Hepatocyte (in vitro differentiated cells): ENCODE results near the gene CDH6. TPM values are rescaled to one million over a fixed set of nuclear protein-coding genes. Genes with fewer than 3 reads are reported as not detected.

Experiments used
- DNase-seq: peaks from one replicate; pipeline ENCODE4 v3.0.0-alpha.2; 2016; ENCODE audit warnings: low spot score
- H2AFZ ChIP-seq: fragments of 200-600 bp; sonication (generic); 2 replicates; pipeline ENCODE4 v1.6.0; 2016; ENCODE audit warnings: antibody characterized with exemption, mild to moderate bottlenecking
- H3K27ac ChIP-seq: fragments of 200-600 bp; sonication (generic); 2 replicates; pipeline ENCODE4 v1.5.1; 2016; ENCODE audit warnings: mild to moderate bottlenecking
- H3K27me3 ChIP-seq: fragments of 200-600 bp; sonication (generic); 2 replicates; pipeline ENCODE4 v1.6.1; 2016
- H3K36me3 ChIP-seq: fragments of 200-600 bp; sonication (generic); replicated peaks from 2 replicates; pipeline ENCODE4 v1.5.1; 2016; ENCODE audit warnings: low read depth; ENCODE audit not compliant: insufficient read depth
- H3K4me1 ChIP-seq: fragments of 200-600 bp; sonication (generic); 2 replicates; pipeline ENCODE4 v1.5.1; 2016; ENCODE audit warnings: mild to moderate bottlenecking, moderate library complexity; ENCODE audit not compliant: insufficient read depth
- H3K4me2 ChIP-seq: fragments of 200-600 bp; sonication (generic); 2 replicates; pipeline ENCODE4 v1.6.0; 2016
- H3K4me3 ChIP-seq: fragments of 200-600 bp; sonication (generic); 2 replicates; pipeline ENCODE4 v1.5.1; 2016; ENCODE audit warnings: mild to moderate bottlenecking
- H3K79me2 ChIP-seq: fragments of 200-600 bp; sonication (generic); 2 replicates; pipeline ENCODE4 v1.6.0; 2017; ENCODE audit warnings: mild to moderate bottlenecking
- H3K9me2 ChIP-seq: fragments of 200-600 bp; sonication (generic); replicated peaks from 2 replicates; pipeline ENCODE4 v1.6.0; 2017; ENCODE audit warnings: mild to moderate bottlenecking; ENCODE audit not compliant: insufficient read depth
- H3K9me3 ChIP-seq: fragments of 200-600 bp; sonication (generic); 2 replicates; pipeline ENCODE4 v1.5.1; 2016; ENCODE audit warnings: low read depth, mild to moderate bottlenecking
- H4K20me1 ChIP-seq: fragments of 200-600 bp; sonication (generic); 2 replicates; pipeline ENCODE4 v1.6.0; 2016; ENCODE audit warnings: mild to moderate bottlenecking; ENCODE audit not compliant: insufficient read depth, poor library complexity, severe bottlenecking
- EZH2 ChIP-seq: fragments of 200-600 bp; sonication (generic); IDR thresholded peaks from 2 replicates; pipeline ENCODE4 v1.6.1; 2016; ENCODE audit warnings: antibody characterized with exemption, mild to moderate bottlenecking, borderline replicate concordance
- EZH2phosphoT487 ChIP-seq: fragments of 200-600 bp; sonication (generic); IDR thresholded peaks from one replicate; pipeline ENCODE4 v1.6.1; 2018; ENCODE audit warnings: antibody characterized with exemption, mild to moderate bottlenecking, low read depth, moderate library complexity; ENCODE audit not compliant: unreplicated experiment, severe bottlenecking
- WGBS: methylation state at CpG from one replicate; pipeline ENCODE4 v1.1.6; 2016; ENCODE audit warnings: low lambda C conversion rate; ENCODE audit errors: missing lambda C conversion rate; 5-methylcytosine and 5-hydroxymethylcytosine counted together
- polyA plus RNA-seq: library from polyadenylated mRNA; unstranded; fragments of >200 nt; fragmentation: Nextera tagmentation; extraction: Ambion mirVana; gene quantifications from 2 replicates; pipeline ENCODE4 v1.2.1, GENCODE V29; 2016
- total RNA-seq: library from RNA; depleted of rRNA; stranded (reverse); fragments of >200 nt; gene quantifications from 2 replicates; pipeline ENCODE4 v1.2.3, GENCODE V29; 2014
- TF ChIP-seq, protein P1 (sequence below): fragments of 200-600 bp; sonication (generic); IDR thresholded peaks from 2 replicates; pipeline ENCODE4 v1.5.1; 2016; ENCODE audit warnings: antibody characterized with exemption, mild to moderate bottlenecking; ENCODE audit not compliant: poor library complexity

Gene CDH6
- total and polyA plus RNA-seq, 2 experiments from 2014 or later = 11.6 to 36.9 TPM

DNA sequence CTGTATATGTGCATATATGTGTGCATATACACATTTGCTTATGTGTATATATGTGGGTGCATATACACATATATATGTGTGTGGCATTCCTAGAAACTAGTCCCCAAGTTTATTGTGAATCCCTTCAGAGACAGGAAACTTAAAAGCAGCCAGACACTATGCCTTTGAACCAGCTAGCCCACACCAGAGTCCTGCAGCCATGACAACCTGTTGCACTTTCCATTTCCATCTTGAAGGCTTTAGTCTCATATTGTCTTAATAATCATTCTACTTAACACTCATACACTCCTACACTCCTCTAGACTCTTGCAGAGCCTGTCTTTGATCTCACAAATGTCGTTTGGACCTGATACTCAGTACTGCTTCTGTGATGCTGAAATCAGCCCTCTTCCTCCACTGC lies 34.8 kb upstream of the CDH6 start:
- no peaks in the 10 kb centered on the region for H3K36me3 ChIP-seq
- TF ChIP-seq, protein P1, sequence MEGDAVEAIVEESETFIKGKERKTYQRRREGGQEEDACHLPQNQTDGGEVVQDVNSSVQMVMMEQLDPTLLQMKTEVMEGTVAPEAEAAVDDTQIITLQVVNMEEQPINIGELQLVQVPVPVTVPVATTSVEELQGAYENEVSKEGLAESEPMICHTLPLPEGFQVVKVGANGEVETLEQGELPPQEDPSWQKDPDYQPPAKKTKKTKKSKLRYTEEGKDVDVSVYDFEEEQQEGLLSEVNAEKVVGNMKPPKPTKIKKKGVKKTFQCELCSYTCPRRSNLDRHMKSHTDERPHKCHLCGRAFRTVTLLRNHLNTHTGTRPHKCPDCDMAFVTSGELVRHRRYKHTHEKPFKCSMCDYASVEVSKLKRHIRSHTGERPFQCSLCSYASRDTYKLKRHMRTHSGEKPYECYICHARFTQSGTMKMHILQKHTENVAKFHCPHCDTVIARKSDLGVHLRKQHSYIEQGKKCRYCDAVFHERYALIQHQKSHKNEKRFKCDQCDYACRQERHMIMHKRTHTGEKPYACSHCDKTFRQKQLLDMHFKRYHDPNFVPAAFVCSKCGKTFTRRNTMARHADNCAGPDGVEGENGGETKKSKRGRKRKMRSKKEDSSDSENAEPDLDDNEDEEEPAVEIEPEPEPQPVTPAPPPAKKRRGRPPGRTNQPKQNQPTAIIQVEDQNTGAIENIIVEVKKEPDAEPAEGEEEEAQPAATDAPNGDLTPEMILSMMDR = no peak
- TF ChIP-seq EZH2phosphoT487 = no peak
- no peak for TF ChIP-seq EZH2
- H3K4me3 ChIP-seq = no peak overlapping the region
- no peaks in the 10 kb centered on the region for H3K79me2 ChIP-seq
- no peak overlapping the region for H2AFZ ChIP-seq
- H3K9me3 ChIP-seq = no peaks in the 10 kb centered on the region
- DNase-seq = no peak
- no peaks in the 10 kb centered on the region for H4K20me1 ChIP-seq
- WGBS = 59% methylated on average over 1 of the region's 1 CpG
- H3K27me3 ChIP-seq = no peaks in the 10 kb centered on the region
- no peak overlapping the region for H3K27ac ChIP-seq
- H3K4me1 ChIP-seq = peaks cover 6% of the 10 kb centered on the region
- no peak overlapping the region for H3K4me2 ChIP-seq
- H3K9me2 ChIP-seq = no peaks in the 10 kb centered on the region

DNA sequence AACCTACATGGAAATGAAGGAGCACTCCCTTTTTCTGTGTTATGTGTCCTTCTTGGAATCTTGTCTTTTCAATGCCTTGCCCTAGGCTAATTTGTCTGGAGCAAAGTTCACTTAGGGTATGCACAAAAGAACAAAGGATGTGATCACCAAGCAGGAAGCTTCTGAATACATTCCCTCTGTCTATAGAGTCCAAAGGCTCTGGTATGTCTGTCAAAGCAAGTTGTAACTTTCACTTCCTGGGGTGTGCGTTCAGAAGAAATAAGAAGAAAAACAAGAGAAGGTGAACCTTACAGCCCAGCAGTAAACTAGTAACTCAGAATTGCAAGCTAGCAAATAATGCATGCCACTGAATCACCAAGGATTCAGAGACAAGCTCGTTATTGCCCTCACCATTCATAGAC lies 31.7 kb upstream of the CDH6 start:
- H2AFZ ChIP-seq = no peak overlapping the region
- TF ChIP-seq, protein P1 = no peak
- no peak for TF ChIP-seq EZH2
- peak; percentile 66 for TF ChIP-seq EZH2phosphoT487
- H3K79me2 ChIP-seq = no peaks in the 10 kb centered on the region
- H3K4me3 ChIP-seq = no peak overlapping the region
- H3K36me3 ChIP-seq = no peaks in the 10 kb centered on the region
- 26% methylated on average over 2 of the region's 2 CpGs for WGBS
- peaks cover 6% of the 10 kb centered on the region for H3K4me1 ChIP-seq
- no peaks in the 10 kb centered on the region for H4K20me1 ChIP-seq
- H3K9me3 ChIP-seq = no peaks in the 10 kb centered on the region
- H3K27me3 ChIP-seq = no peaks in the 10 kb centered on the region
- H3K9me2 ChIP-seq = no peaks in the 10 kb centered on the region
- DNase-seq = peak; percentile 53
- H3K4me2 ChIP-seq = peak overlapping the region; percentile 11
- H3K27ac ChIP-seq = peak overlapping the region; percentile 13

DNA sequence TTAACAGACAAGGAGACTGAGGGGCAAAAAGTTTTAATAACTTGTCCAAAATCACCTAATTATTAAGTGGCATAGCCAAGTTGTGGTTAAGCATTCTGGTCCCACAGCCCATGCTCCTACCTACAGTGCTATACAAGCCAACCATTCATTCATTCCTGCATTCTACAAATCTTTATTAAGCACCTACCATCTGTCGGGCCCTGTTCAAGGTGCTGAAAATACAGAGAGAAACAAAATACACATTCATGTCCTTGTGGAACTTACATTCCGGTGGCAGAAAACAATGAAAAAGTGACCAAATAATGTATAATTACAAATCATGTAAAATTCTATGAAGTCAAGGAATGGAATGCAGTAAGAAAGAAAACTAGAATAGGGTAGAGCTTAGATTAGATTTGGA lies 27.8 kb upstream of the CDH6 start:
- H3K79me2 ChIP-seq = no peaks in the 10 kb centered on the region
- H3K9me3 ChIP-seq = no peaks in the 10 kb centered on the region
- no peak overlapping the region for H3K27ac ChIP-seq
- no peaks in the 10 kb centered on the region for H4K20me1 ChIP-seq
- no peak for DNase-seq
- H3K4me2 ChIP-seq = no peak overlapping the region
- no peaks in the 10 kb centered on the region for H3K27me3 ChIP-seq
- no peaks in the 10 kb centered on the region for H3K36me3 ChIP-seq
- no peak overlapping the region for H2AFZ ChIP-seq
- peaks cover 6% of the 10 kb centered on the region for H3K4me1 ChIP-seq
- no peaks in the 10 kb centered on the region for H3K9me2 ChIP-seq
- WGBS = 85% methylated on average over 2 of the region's 2 CpGs
- no peak overlapping the region for H3K4me3 ChIP-seq
- TF ChIP-seq EZH2 = no peak
- TF ChIP-seq, protein P1 = no peak
- no peak for TF ChIP-seq EZH2phosphoT487

DNA sequence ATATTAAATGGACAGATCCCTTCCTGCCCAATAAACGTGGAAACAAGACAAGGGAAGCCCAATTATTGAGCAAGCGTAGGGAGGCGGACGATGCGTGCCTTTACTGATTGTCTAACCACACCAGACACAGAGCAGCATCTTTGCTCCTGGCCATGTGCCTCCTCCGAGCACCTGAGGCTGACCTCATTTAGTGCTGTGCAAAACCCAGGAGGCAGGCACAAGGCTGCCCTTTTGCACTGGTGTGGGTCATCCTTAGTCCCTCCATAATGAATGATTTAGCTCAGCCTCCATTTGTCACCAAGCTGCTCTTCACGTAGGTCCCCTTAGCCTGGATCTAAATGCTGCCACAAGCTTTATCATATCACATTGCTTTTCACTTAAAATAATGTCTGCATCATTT lies 24.1 kb upstream of the CDH6 start:
- H3K9me2 ChIP-seq = no peaks in the 10 kb centered on the region
- DNase-seq = no peak
- no peaks in the 10 kb centered on the region for H3K4me1 ChIP-seq
- no peaks in the 10 kb centered on the region for H3K9me3 ChIP-seq
- H3K36me3 ChIP-seq = no peaks in the 10 kb centered on the region
- TF ChIP-seq EZH2 (no peak), EZH2phosphoT487 (no peak)
- TF ChIP-seq, protein P1 = no peak
- H3K27ac ChIP-seq = no peak overlapping the region
- no peaks in the 10 kb centered on the region for H3K79me2 ChIP-seq
- no peaks in the 10 kb centered on the region for H4K20me1 ChIP-seq
- no peak overlapping the region for H3K4me2 ChIP-seq
- H2AFZ ChIP-seq = no peak overlapping the region
- H3K4me3 ChIP-seq = no peak overlapping the region
- 94% methylated on average over 7 of the region's 7 CpGs for WGBS
- H3K27me3 ChIP-seq = no peaks in the 10 kb centered on the region
